OCI-LY3 (cell line): ENCODE results near the gene NDST3.

Source experiments
- H2AFZ ChIP-seq: fragments of 200-600, 300-600 bp; shearing (Covaris generic); 2 replicates; pipeline ENCODE4 v1.6.0; 2014; ENCODE audit warnings: antibody characterized with exemption, low read depth, low read length
- H3K27ac ChIP-seq: fragments of 200-600, 300-600 bp; sonication (generic); 2 replicates; pipeline ENCODE4 v1.5.1; 2014; ENCODE audit warnings: mild to moderate bottlenecking, low read length, moderate library complexity, mixed read lengths
- H3K27me3 ChIP-seq: fragments of 200-600, 300-600 bp; sonication (generic); 2 replicates; pipeline ENCODE4 v1.6.1; 2014; ENCODE audit warnings: low read depth, low read length, mixed read lengths
- H3K36me3 ChIP-seq: fragments of 200-600, 300-600 bp; sonication (generic); replicated peaks from 2 replicates; pipeline ENCODE3; 2014; ENCODE audit warnings: low read depth, low read length, mixed read lengths
- H3K4me1 ChIP-seq: fragments of 300-600, 200-600 bp; sonication (generic); 2 replicates; pipeline ENCODE4 v1.6.1; 2014; ENCODE audit warnings: low read length, mixed read lengths
- H3K4me2 ChIP-seq: fragments of 200-600, 300-600 bp; sonication (generic); 2 replicates; pipeline ENCODE4 v1.6.1; 2014; ENCODE audit warnings: low read length, mixed read lengths
- H3K4me3 ChIP-seq: fragments of 300-600, 200-600 bp; sonication (generic); 2 replicates; pipeline ENCODE4 v1.5.1; 2014; ENCODE audit warnings: antibody characterized with exemption, mild to moderate bottlenecking, low read length, moderate library complexity
- H3K79me2 ChIP-seq: fragments of 300-600, 200-600 bp; shearing (Covaris generic); 2 replicates; pipeline ENCODE4 v1.6.1; 2014; ENCODE audit warnings: mild to moderate bottlenecking, low read length, mixed read lengths
- H3K9ac ChIP-seq: fragments of 300-600, 200-600 bp; shearing (Covaris generic); 2 replicates; pipeline ENCODE4 v1.6.0; 2014; ENCODE audit warnings: mild to moderate bottlenecking, low read length, moderate library complexity
- H3K9me3 ChIP-seq: fragments of 200-600, 300-600 bp; shearing (Covaris generic); 2 replicates; pipeline ENCODE4 v1.6.1; 2014; ENCODE audit warnings: low read length, mixed read lengths; ENCODE audit not compliant: insufficient read depth
- H4K20me1 ChIP-seq: fragments of 200-600, 300-600 bp; sonication (generic); 2 replicates; pipeline ENCODE4 v1.6.1; 2016; ENCODE audit warnings: low read length, mixed read lengths; ENCODE audit not compliant: insufficient read depth
- EZH2phosphoT487 ChIP-seq: fragments of 200-600 bp; shearing (Covaris generic); IDR thresholded peaks from 2 replicates; pipeline ENCODE4 v1.6.1; 2018; ENCODE audit warnings: antibody characterized with exemption, mixed run types, low read depth
- TF ChIP-seq, protein P1 (sequence below): fragments of 200-600, 300-600 bp; sonication (generic); IDR thresholded peaks from 2 replicates; pipeline ENCODE4 v1.5.1; 2014; ENCODE audit warnings: antibody characterized with exemption, low read length, low read depth

Gene NDST3

DNA sequence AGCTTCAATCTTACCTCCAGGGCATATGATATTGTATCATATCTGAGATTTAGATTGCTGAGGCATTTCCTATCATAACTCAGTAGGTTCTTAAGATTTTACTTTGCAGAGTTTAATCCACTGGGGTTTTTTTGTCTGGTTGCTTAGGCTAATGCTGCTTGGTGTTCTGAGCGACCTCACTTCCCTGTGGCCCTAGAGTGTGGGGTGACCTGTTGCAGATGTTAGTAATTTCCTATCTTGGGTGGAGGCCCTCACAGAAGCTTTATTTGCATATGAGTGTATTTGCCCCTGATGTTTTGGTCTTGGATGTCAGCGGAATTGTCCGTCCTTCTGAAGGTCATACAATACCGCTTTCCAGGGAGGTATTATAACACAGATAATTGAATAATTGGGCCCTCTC is 137.1 kb downstream of the NDST3 start:
- Histone ChIP-seq H3K4me2 (no peak overlapping the region), H3K4me3 (no peak overlapping the region), H3K9me3 (no peaks in the 10 kb centered on the region), H3K36me3 (no peaks in the 10 kb centered on the region), H3K79me2 (no peaks in the 10 kb centered on the region), H3K4me1 (no peaks in the 10 kb centered on the region), H2AFZ (no peak overlapping the region), H3K27me3 (no peaks in the 10 kb centered on the region), H3K9ac (no peak overlapping the region), H4K20me1 (no peaks in the 10 kb centered on the region), H3K27ac (no peak overlapping the region)
- no peak for TF ChIP-seq EZH2phosphoT487
- TF ChIP-seq, protein P1, sequence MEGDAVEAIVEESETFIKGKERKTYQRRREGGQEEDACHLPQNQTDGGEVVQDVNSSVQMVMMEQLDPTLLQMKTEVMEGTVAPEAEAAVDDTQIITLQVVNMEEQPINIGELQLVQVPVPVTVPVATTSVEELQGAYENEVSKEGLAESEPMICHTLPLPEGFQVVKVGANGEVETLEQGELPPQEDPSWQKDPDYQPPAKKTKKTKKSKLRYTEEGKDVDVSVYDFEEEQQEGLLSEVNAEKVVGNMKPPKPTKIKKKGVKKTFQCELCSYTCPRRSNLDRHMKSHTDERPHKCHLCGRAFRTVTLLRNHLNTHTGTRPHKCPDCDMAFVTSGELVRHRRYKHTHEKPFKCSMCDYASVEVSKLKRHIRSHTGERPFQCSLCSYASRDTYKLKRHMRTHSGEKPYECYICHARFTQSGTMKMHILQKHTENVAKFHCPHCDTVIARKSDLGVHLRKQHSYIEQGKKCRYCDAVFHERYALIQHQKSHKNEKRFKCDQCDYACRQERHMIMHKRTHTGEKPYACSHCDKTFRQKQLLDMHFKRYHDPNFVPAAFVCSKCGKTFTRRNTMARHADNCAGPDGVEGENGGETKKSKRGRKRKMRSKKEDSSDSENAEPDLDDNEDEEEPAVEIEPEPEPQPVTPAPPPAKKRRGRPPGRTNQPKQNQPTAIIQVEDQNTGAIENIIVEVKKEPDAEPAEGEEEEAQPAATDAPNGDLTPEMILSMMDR = no peak

DNA sequence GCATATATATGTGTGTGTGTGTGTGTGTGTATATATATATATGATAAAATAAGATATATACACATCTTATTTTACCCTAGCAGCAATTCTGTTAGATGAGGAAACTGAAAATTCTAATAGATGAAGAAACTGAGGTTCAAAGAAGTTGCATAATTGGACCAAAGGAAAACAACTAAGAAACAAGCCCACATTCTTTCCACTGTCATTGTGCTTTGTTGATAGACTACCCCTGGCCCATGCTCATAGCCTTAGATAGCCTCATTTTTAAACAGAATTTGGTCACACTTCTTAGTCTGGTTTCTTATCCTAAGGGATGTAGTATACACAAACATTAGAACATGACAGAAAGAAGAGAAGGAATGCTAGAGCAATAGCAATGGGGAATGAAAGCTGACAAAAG is 138.8 kb downstream of the NDST3 start:
- H3K27ac ChIP-seq = no peak overlapping the region
- no peaks in the 10 kb centered on the region for H3K27me3 ChIP-seq
- H2AFZ ChIP-seq = no peak overlapping the region
- H3K79me2 ChIP-seq = no peaks in the 10 kb centered on the region
- no peaks in the 10 kb centered on the region for H4K20me1 ChIP-seq
- TF ChIP-seq, protein P1 = no peak
- no peak for TF ChIP-seq EZH2phosphoT487
- no peaks in the 10 kb centered on the region for H3K9me3 ChIP-seq
- no peak overlapping the region for H3K9ac ChIP-seq
- no peak overlapping the region for H3K4me2 ChIP-seq
- H3K4me3 ChIP-seq = no peak overlapping the region
- no peaks in the 10 kb centered on the region for H3K36me3 ChIP-seq
- no peaks in the 10 kb centered on the region for H3K4me1 ChIP-seq

DNA sequence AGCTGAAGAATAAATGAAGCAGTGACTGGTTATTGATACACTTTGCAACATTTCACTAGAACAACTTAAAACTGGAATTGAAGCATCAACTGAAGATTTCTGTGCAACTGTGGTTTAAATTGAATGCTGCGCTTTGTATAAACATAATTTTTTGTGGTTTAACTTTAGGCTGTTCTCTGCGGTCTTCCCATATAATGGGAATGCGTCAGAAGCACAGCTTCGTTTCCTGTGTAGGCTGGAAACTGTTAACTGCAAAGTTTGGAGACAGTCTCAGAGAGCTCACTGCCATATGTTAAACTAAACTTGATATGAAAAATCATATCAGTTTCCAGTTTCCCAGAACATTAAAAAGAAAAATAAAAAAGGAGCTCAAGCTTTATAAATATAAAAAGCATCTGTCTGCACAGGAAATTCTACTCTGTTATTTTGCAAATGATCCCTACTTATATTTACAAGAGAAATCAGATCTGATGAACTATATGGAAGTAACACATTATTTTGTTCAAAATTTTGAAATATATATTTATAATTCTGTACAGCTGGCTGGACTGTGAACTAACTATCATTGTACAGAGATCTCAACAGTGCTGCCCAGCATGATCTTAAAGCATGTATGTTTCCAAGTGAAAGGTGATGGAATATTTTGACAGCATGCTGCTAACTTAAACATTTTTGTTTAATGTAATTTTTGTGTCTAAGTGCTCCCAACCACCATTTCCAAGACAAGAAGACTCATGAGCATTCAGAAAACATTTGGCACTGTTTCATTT is 139.9 kb downstream of the NDST3 start:
- H3K36me3 ChIP-seq = no peaks in the 10 kb centered on the region
- no peaks in the 10 kb centered on the region for H4K20me1 ChIP-seq
- TF ChIP-seq, protein P1 = no peak
- TF ChIP-seq EZH2phosphoT487 = no peak
- H3K27me3 ChIP-seq = no peaks in the 10 kb centered on the region
- no peaks in the 10 kb centered on the region for H3K4me1 ChIP-seq
- no peak overlapping the region for H3K9ac ChIP-seq
- H3K9me3 ChIP-seq = no peaks in the 10 kb centered on the region
- no peak overlapping the region for H3K27ac ChIP-seq
- H3K4me3 ChIP-seq = no peak overlapping the region
- no peak overlapping the region for H2AFZ ChIP-seq
- H3K4me2 ChIP-seq = no peak overlapping the region
- no peaks in the 10 kb centered on the region for H3K79me2 ChIP-seq

DNA sequence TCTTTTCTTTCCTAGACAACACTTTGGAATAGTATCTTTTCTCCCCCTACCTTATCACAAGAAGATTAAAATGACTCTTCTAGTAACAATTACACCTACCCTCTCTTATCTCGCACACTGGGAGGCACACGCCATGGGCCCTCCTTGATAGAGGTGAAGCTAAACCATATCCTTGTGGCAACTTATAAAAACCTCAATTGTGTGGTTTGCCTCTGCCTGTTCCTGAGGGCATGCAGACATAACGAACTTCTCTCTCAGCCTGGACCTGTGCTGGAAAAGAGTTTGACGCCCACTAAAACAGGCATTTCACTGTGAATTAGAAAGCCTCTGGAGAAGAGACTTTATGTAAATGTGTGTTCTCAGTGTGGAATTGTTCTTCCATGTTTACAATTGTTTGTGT is 141.2 kb downstream of the NDST3 start:
- Histone ChIP-seq H3K79me2 (no peaks in the 10 kb centered on the region), H3K27me3 (no peaks in the 10 kb centered on the region), H3K36me3 (no peaks in the 10 kb centered on the region), H3K4me3 (no peak overlapping the region), H4K20me1 (no peaks in the 10 kb centered on the region), H3K9ac (no peak overlapping the region), H3K4me1 (no peaks in the 10 kb centered on the region), H3K27ac (no peak overlapping the region), H2AFZ (no peak overlapping the region), H3K9me3 (no peaks in the 10 kb centered on the region), H3K4me2 (no peak overlapping the region)
- TF ChIP-seq, protein P1 = no peak
- TF ChIP-seq EZH2phosphoT487 = no peak
